Body of pancreas (tissue), 4 donors: ENCODE results near the gene SEMA6A.

Source experiments
- CTCF ChIP-seq, 7 experiments: fragments of 450-650 bp in 4 of 7; fragments of 200-600 bp in 3 of 7; sonication (generic) in 3 of 7; IDR thresholded peaks; one replicate each; pipeline ENCODE4 v1.5.1; 2016 to 2019; ENCODE audit warnings: antibody characterized with exemption in 7 of 7
- POLR2A ChIP-seq, 3 donors: fragments of 450-650 bp; IDR thresholded peaks; one replicate each; pipeline ENCODE4 v1.6.1; 2016; ENCODE audit warnings: antibody characterized with exemption in 3 of 3, mild to moderate bottlenecking in 2 of 3

DNA sequence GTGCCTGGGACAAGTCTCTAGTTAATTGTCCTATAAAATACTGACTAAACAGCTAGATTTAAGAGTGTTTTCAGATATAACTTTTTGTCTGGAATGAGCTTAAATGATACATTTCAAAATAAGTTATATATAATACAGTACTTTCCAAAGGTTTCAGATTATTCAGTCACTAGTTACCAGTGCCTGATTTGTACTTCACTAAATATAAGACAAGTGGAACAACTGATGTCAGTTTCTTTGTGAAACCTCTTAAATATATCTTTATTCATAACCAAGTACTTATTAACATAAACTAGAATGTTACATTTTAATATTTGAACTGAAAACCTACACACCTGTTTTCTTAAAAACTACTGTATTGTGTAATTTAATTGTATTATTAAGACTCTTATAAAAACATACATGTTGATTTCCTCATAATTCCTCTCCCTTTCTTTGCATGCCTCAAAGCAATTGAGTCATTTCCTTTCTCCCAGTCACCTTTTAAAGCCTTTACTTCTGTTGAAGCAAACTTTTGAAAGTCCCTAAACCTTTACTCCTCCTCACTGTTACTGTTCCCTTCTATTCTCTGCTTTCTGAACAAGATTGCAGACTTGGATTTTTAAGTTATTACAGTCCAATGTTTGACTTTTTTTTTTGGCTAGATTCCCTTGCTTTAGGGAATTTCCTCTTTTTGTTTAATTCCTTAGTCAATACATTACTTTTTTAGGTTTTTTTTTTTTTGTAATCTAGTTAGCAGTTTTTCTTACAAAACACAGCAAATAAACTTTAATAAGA lies 8.7 kb upstream of the SEMA6A start:
- no peak for TF ChIP-seq CTCF (IDR thresholded peaks at IDR 0.05)
- TF ChIP-seq POLR2A (IDR thresholded peaks at IDR 0.05) = no peak
